IMR-90 (cell line): ENCODE results near the gene TGM5. TPM values are rescaled to one million over a fixed set of nuclear protein-coding genes. Genes with fewer than 3 reads are reported as not detected.

Source experiments
- ATAC-seq: fragments of 200-7000 bp; cut with Tn5 transposase; 2 replicates; pipeline ENCODE4 v1.9.1; 2020; ENCODE audit warnings: low read depth, mild to moderate bottlenecking, moderate library complexity
- BruUV-seq: library from RNA; stranded (reverse); fragments of 400-500 nt; replicated peaks from 2 replicates; lab custom pipeline; 2021; lab: Mats Ljungman, UMichigan
- CTCF ChIA-PET: fragments of 300-600 bp; formaldehyde crosslinking; extraction: SDS; loops from one replicate; lab custom pipeline; 2021; ENCODE audit warnings: antibody characterized with exemption; lab: Yijun Ruan, JAX
- POLR2A ChIA-PET: fragments of 300-600 bp; sonication (Branson Sonifier 250); formaldehyde crosslinking; loops from one replicate; lab custom pipeline; 2022; ENCODE audit warnings: antibody characterized with exemption; ENCODE audit not compliant: unreplicated experiment; lab: Charles Lee
- DNase-seq: peaks from one replicate; pipeline ENCODE4 v3.0.0; 2013
- H2AFZ ChIP-seq: replicated peaks from 2 replicates; pipeline ENCODE3; 2013; ENCODE audit warnings: low read length, mild to moderate bottlenecking; ENCODE audit not compliant: poor library complexity
- H2AK5ac ChIP-seq: 2 replicates; pipeline ENCODE4 v1.6.1; 2013; ENCODE audit warnings: low read depth, low read length, inconsistent platforms
- H2AK9ac ChIP-seq: replicated peaks from 2 replicates; pipeline ENCODE3; 2013; ENCODE audit warnings: mild to moderate bottlenecking, low read depth, low read length, moderate library complexity; ENCODE audit not compliant: poor library complexity
- H2BK120ac ChIP-seq: 2 replicates; pipeline ENCODE4 v1.6.1; 2013; ENCODE audit warnings: low read depth, low read length, inconsistent platforms
- H2BK15ac ChIP-seq: 3 replicates; pipeline ENCODE4 v1.6.1; 2013; ENCODE audit warnings: low read depth, low read length, inconsistent platforms
- H2BK20ac ChIP-seq: 2 replicates; pipeline ENCODE4 v1.6.1; 2013; ENCODE audit warnings: low read depth, mild to moderate bottlenecking, inconsistent platforms, low read length, moderate library complexity
- H2BK5ac ChIP-seq: 2 replicates; pipeline ENCODE4 v1.6.1; 2013; ENCODE audit warnings: mild to moderate bottlenecking, low read depth, low read length, inconsistent platforms; ENCODE audit not compliant: poor library complexity, severe bottlenecking
- H3K14ac ChIP-seq: replicated peaks from 2 replicates; pipeline ENCODE4 v1.6.1; 2013; ENCODE audit warnings: low read depth, low read length, inconsistent platforms
- H3K18ac ChIP-seq: 2 replicates; pipeline ENCODE4 v1.6.1; 2013; ENCODE audit warnings: low read depth, low read length, control low read depth
- H3K23ac ChIP-seq: 2 replicates; pipeline ENCODE4 v1.6.1; 2013; ENCODE audit warnings: low read depth, low read length, inconsistent platforms
- H3K27ac ChIP-seq: 2 replicates; pipeline ENCODE4 v1.5.1; 2013; ENCODE audit warnings: mild to moderate bottlenecking, control low read depth, low read length; ENCODE audit not compliant: insufficient read depth
- H3K27me3 ChIP-seq: 2 replicates; pipeline ENCODE4 v1.6.1; 2013; ENCODE audit warnings: low read length; ENCODE audit not compliant: control insufficient read depth, insufficient read depth
- H3K36me3 ChIP-seq: 2 replicates; pipeline ENCODE4 v1.6.1; 2013; ENCODE audit warnings: low read length, mixed read lengths; ENCODE audit not compliant: control insufficient read depth, insufficient read depth
- H3K4ac ChIP-seq: 2 replicates; pipeline ENCODE4 v1.6.1; 2013; ENCODE audit warnings: low read depth, low read length, inconsistent platforms
- H3K4me1 ChIP-seq: 2 replicates; pipeline ENCODE4 v1.6.1; 2013; ENCODE audit warnings: low read length, mixed read lengths; ENCODE audit not compliant: control insufficient read depth, insufficient read depth
- H3K4me2 ChIP-seq: 2 replicates; pipeline ENCODE4 v1.6.1; 2013; ENCODE audit warnings: low read depth, mild to moderate bottlenecking, control low read depth, low read length, moderate library complexity
- H3K4me3 ChIP-seq: 2 replicates; pipeline ENCODE4 v1.5.1; 2013; ENCODE audit warnings: low read depth, mild to moderate bottlenecking, control low read depth, low read length, moderate library complexity; ENCODE audit not compliant: insufficient read depth
- H3K56ac ChIP-seq: 2 replicates; pipeline ENCODE4 v1.6.1; 2013; ENCODE audit warnings: low read length, inconsistent platforms; ENCODE audit not compliant: insufficient read depth; ENCODE audit errors: extremely low read depth
- H3K79me1 ChIP-seq, 2 experiments: 2 replicates each; pipeline ENCODE4 v1.6.1; 2013; ENCODE audit warnings: low read length in 2 of 2, inconsistent platforms in 1 of 2, low read depth in 1 of 2
- H3K9ac ChIP-seq: 2 replicates; pipeline ENCODE4 v1.6.1; 2013; ENCODE audit warnings: low read depth, low read length, control low read depth
- H3K9me1 ChIP-seq: 2 replicates; pipeline ENCODE4 v1.6.1; 2013; ENCODE audit warnings: low read length, inconsistent platforms; ENCODE audit not compliant: insufficient read depth
- H3K9me3 ChIP-seq: 2 replicates; pipeline ENCODE4 v1.6.1; 2013; ENCODE audit warnings: low read length; ENCODE audit not compliant: control insufficient read depth, insufficient read depth
- H4K20me1 ChIP-seq: 2 replicates; pipeline ENCODE4 v1.6.1; 2013; ENCODE audit warnings: low read length, inconsistent platforms; ENCODE audit not compliant: insufficient read depth
- H4K5ac ChIP-seq: 2 replicates; pipeline ENCODE4 v1.6.1; 2013; ENCODE audit warnings: mild to moderate bottlenecking, low read depth, low read length, control low read depth
- H4K8ac ChIP-seq, 2 experiments: 2 replicates each; pipeline ENCODE4 v1.6.1; 2013; ENCODE audit warnings: low read depth in 2 of 2, low read length in 2 of 2, control low read depth in 1 of 2, inconsistent platforms in 1 of 2
- H4K91ac ChIP-seq: 2 replicates; pipeline ENCODE4 v1.6.1; 2013; ENCODE audit warnings: low read depth, low read length, inconsistent platforms; ENCODE audit not compliant: insufficient read depth
- BHLHE40 ChIP-seq: fragments of 150-350 bp; IDR thresholded peaks from 2 replicates; pipeline ENCODE4 v1.6.1; 2016; ENCODE audit warnings: mild to moderate bottlenecking, low read depth, low read length
- CEBPB ChIP-seq: IDR thresholded peaks from 2 replicates; pipeline ENCODE4 v1.6.1; 2012; ENCODE audit warnings: low read depth, low read length, improper control_type of control experiment
- CHD1 ChIP-seq: IDR thresholded peaks from 2 replicates; pipeline ENCODE4 v1.6.1; 2012; ENCODE audit warnings: low read depth, low read length, improper control_type of control experiment
- FOS ChIP-seq: fragments of 150-350 bp; IDR thresholded peaks from 2 replicates; pipeline ENCODE4 v1.6.1; 2016; ENCODE audit warnings: low read depth, low read length
- MAFK ChIP-seq: IDR thresholded peaks from 2 replicates; pipeline ENCODE4 v1.6.1; 2012; ENCODE audit warnings: low read depth, low read length, improper control_type of control experiment
- MAZ ChIP-seq: IDR thresholded peaks from 2 replicates; pipeline ENCODE4 v1.6.1; 2012; ENCODE audit warnings: low read depth, mild to moderate bottlenecking, low read length, improper control_type of control experiment, moderate library complexity, borderline replicate concordance
- MXI1 ChIP-seq: IDR thresholded peaks from 2 replicates; pipeline ENCODE4 v1.6.1; 2012; ENCODE audit warnings: low read depth, mild to moderate bottlenecking, low read length, moderate library complexity, borderline replicate concordance
- NFE2L2 ChIP-seq: fragments of 150-350 bp; IDR thresholded peaks from 2 replicates; pipeline ENCODE4 v1.6.1; 2016; ENCODE audit warnings: low read depth, mild to moderate bottlenecking, low read length
- POLR2A ChIP-seq: IDR thresholded peaks from 2 replicates; pipeline ENCODE4 v1.6.1; 2012; ENCODE audit warnings: mild to moderate bottlenecking, low read depth, low read length
- RAD21 ChIP-seq: IDR thresholded peaks from 2 replicates; pipeline ENCODE4 v1.6.1; 2012; ENCODE audit warnings: low read length, improper control_type of control experiment
- RCOR1 ChIP-seq: IDR thresholded peaks from 2 replicates; pipeline ENCODE4 v1.6.1; 2012; ENCODE audit warnings: mild to moderate bottlenecking, low read length, improper control_type of control experiment; ENCODE audit not compliant: insufficient replicate concordance
- RFX5 ChIP-seq: IDR thresholded peaks from 2 replicates; pipeline ENCODE4 v1.8.0; 2012; ENCODE audit warnings: low read depth, mild to moderate bottlenecking, low read length, moderate library complexity
- SMC3 ChIP-seq: fragments of 150-350 bp; IDR thresholded peaks from 2 replicates; pipeline ENCODE4 v1.6.1; 2016; ENCODE audit warnings: low read depth, mild to moderate bottlenecking, antibody characterized with exemption, low read length, moderate library complexity
- USF2 ChIP-seq: fragments of 150-350 bp; IDR thresholded peaks from 2 replicates; pipeline ENCODE4 v1.6.1; 2017; ENCODE audit warnings: mild to moderate bottlenecking, antibody characterized with exemption, low read length, low read depth
- WGBS, 2 experiments: methylation state at CpG; one replicate each; pipeline versions ENCODE4 v1.1.5 to v1.1.7; 2013; ENCODE audit warnings: missing lambda C conversion rate in 2 of 2; ENCODE audit not compliant: insufficient read length in 1 of 2; ENCODE audit errors: extremely low coverage in 2 of 2; 5-methylcytosine and 5-hydroxymethylcytosine counted together
- dilution Hi-C: fragments of 300-500 bp; cut with HindIII; formaldehyde crosslinking; loops from one replicate; pipeline ENCODE4 v1.14.3; 2018; ENCODE audit warnings: low sequenced_read_pairs; ENCODE audit not compliant: unreplicated experiment
- in situ Hi-C: fragments of 300-500 bp; cut with MboI; formaldehyde crosslinking; loops from 3 replicates; pipeline ENCODE4 v1.14.3; 2019; ENCODE audit warnings: low sequenced_read_pairs, inconsistent platforms, mixed read lengths
- intact Hi-C: fragments of 100-400 bp; cut with micrococcal nuclease; formaldehyde crosslinking; loops from 2 replicates; pipeline ENCODE4 v1.10.0; 2022
- polyA plus RNA-seq, 3 experiments: library from polyadenylated mRNA; depleted of rRNA; stranded (reverse); fragments of >200 nt; gene quantifications; 2 replicates each; pipeline ENCODE4 v1.2.3, GENCODE V29; 2012; ENCODE audit warnings: low replicate concordance in 1 of 3
- total RNA-seq: library from RNA; depleted of rRNA; stranded (reverse); fragments of >200 nt; gene quantifications from 2 replicates; pipeline ENCODE4 v1.2.3, GENCODE V29; 2012
- TF ChIP-seq, protein P1 (sequence below): conservative IDR thresholded peaks from 2 replicates; pipeline ENCODE4 v1.5.1; 2012; ENCODE audit warnings: mild to moderate bottlenecking, low read depth, low read length, improper control_type of control experiment
- TF ChIP-seq, protein P2 (sequence below): fragments of 150-350 bp; IDR thresholded peaks from 2 replicates; pipeline ENCODE4 v1.6.1; 2016; ENCODE audit warnings: low read depth, mild to moderate bottlenecking, low read length, moderate library complexity, borderline replicate concordance

The TGM5 gene
- total and polyA plus RNA-seq, 2 of the 4 experiments (the other 2 are of a cell fraction) = not detected

DNA sequence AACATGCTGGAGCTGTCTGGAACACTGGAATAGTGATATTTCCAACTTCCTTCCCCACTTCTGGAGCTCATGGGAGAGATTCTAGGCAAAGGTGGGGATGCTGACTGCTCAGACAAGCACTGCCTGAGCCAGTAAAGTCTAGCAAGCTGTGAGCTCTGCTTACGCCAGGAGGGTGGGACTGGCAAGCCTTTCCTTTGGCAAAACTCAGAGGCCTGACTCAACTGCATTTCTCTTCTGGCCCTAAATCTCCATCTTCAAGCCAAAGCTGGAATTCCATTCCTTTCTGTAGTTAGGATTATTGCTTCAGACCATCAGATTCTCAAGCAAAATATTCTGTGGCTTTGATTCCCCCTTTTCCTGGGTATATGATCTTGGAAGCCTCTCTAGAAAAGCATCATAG, 25.6 kb downstream of the TGM5 start:
- no CpG with 5 or more reads among the region's 1 CpG for WGBS, 2 experiments
- no peak for TF ChIP-seq POLR2A
- TF ChIP-seq MAZ = no peak
- no peak for TF ChIP-seq FOS
- TF ChIP-seq RAD21 = no peak
- TF ChIP-seq, protein P1, sequence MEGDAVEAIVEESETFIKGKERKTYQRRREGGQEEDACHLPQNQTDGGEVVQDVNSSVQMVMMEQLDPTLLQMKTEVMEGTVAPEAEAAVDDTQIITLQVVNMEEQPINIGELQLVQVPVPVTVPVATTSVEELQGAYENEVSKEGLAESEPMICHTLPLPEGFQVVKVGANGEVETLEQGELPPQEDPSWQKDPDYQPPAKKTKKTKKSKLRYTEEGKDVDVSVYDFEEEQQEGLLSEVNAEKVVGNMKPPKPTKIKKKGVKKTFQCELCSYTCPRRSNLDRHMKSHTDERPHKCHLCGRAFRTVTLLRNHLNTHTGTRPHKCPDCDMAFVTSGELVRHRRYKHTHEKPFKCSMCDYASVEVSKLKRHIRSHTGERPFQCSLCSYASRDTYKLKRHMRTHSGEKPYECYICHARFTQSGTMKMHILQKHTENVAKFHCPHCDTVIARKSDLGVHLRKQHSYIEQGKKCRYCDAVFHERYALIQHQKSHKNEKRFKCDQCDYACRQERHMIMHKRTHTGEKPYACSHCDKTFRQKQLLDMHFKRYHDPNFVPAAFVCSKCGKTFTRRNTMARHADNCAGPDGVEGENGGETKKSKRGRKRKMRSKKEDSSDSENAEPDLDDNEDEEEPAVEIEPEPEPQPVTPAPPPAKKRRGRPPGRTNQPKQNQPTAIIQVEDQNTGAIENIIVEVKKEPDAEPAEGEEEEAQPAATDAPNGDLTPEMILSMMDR = no peak
- TF ChIP-seq NFE2L2 = no peak
- TF ChIP-seq CHD1 = no peak
- TF ChIP-seq BHLHE40 = no peak
- no peak for TF ChIP-seq RFX5
- no peak for TF ChIP-seq MXI1
- no peak for TF ChIP-seq RCOR1
- TF ChIP-seq SMC3 = no peak
- no peak for TF ChIP-seq USF2
- no peak for TF ChIP-seq CEBPB
- TF ChIP-seq MAFK = no peak
- TF ChIP-seq, protein P2, sequence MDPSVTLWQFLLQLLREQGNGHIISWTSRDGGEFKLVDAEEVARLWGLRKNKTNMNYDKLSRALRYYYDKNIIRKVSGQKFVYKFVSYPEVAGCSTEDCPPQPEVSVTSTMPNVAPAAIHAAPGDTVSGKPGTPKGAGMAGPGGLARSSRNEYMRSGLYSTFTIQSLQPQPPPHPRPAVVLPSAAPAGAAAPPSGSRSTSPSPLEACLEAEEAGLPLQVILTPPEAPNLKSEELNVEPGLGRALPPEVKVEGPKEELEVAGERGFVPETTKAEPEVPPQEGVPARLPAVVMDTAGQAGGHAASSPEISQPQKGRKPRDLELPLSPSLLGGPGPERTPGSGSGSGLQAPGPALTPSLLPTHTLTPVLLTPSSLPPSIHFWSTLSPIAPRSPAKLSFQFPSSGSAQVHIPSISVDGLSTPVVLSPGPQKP = no peak
- DNase-seq = peak; percentile 32
- H4K8ac ChIP-seq = no peak overlapping the region
- CTCF ChIA-PET = interaction anchor here (0.7 to 1.3 kb wide), 4 partner anchors 12 to 46 kb away, joined by 3 to 5 read pairs (median 4); no protein-coding TSS in a partner anchor
- no peak overlapping the region for H3K56ac ChIP-seq
- no peaks in the 10 kb centered on the region for H3K79me1 ChIP-seq
- H3K4me1 ChIP-seq = no peaks in the 10 kb centered on the region
- peaks cover 61% of the 10 kb centered on the region for H3K27me3 ChIP-seq
- H3K36me3 ChIP-seq = no peaks in the 10 kb centered on the region
- no peak overlapping the region for H2BK120ac ChIP-seq
- no peak overlapping the region for H2BK5ac ChIP-seq
- no peak overlapping the region for H2AFZ ChIP-seq
- H2BK15ac ChIP-seq = no peak overlapping the region
- H4K91ac ChIP-seq = no peak overlapping the region
- no TSS peak for BruUV-seq
- no peak overlapping the region for H3K14ac ChIP-seq
- no peak overlapping the region for H2AK9ac ChIP-seq
- no peaks in the 10 kb centered on the region for H4K20me1 ChIP-seq
- no peak overlapping the region for H4K5ac ChIP-seq
- H3K27ac ChIP-seq = no peak overlapping the region
- H3K9me3 ChIP-seq = no peaks in the 10 kb centered on the region
- intact Hi-C loops (no loop called here), in situ Hi-C loops (no loop called here), dilution Hi-C loops (no loop called here)
- no peak overlapping the region for H3K9ac ChIP-seq
- ATAC-seq = no peak
- H3K23ac ChIP-seq = no peak overlapping the region
- H3K9me1 ChIP-seq = no peaks in the 10 kb centered on the region; the same call in 1 of the 2 replicates
- H2AK5ac ChIP-seq = no peak overlapping the region
- POLR2A ChIA-PET = no interaction called here
- H3K18ac ChIP-seq = no peak overlapping the region
- H3K4me3 ChIP-seq = no peak overlapping the region
- H2BK20ac ChIP-seq = no peak overlapping the region
- no peak overlapping the region for H3K4ac ChIP-seq
- H3K4me2 ChIP-seq = no peak overlapping the region
